ENCODE measurements around the gene ARFGEF2. TPM values are rescaled to one million over a fixed set of nuclear protein-coding genes. Genes with fewer than 3 reads are reported as not detected.

ARFGEF2 gene
- total and polyA plus RNA-seq, 2 donors (not counting 3 experiments of a cell fraction or from before 2014, with no cell fraction given) = 12.7 to 32.6 TPM

- Histone ChIP-seq H3K36me3 (ENCODE audit: control insufficient read depth in 2 of 2, extremely low read depth in 1 of 2, insufficient read depth in 2 of 2, low read length in 2 of 2) (no peaks in the 10 kb centered on the region), H2AFZ (ENCODE audit: low read depth, low read length) (peak overlapping the region; percentile 72), H3K9me1 (replicated peaks; ENCODE audit: control insufficient read depth, extremely low read depth, insufficient read depth, low read length) (no peaks in the 10 kb centered on the region), H3K9ac (replicated peaks; ENCODE audit: extremely low read depth, insufficient read depth, low read length) (no peak overlapping the region), H3K9me3 (replicated peaks; ENCODE audit: control insufficient read depth, insufficient read depth, low read length) (no peaks in the 10 kb centered on the region), H3K27ac (ENCODE audit: insufficient read depth, low read depth, low read length) (no peak overlapping the region), H3K4me1 (ENCODE audit: control insufficient read depth, extremely low read depth, insufficient read depth, low read length) (peaks cover 12% of the 10 kb centered on the region), H3K79me2 (ENCODE audit: control insufficient read depth, insufficient read depth, low read length) (no peaks in the 10 kb centered on the region), H3K27me3 (ENCODE audit: control insufficient read depth in 2 of 2, insufficient read depth in 2 of 2, low read length in 2 of 2) (no peaks in the 10 kb centered on the region), H3K4me3 (replicated peaks in 1 of 3; ENCODE audit: insufficient read depth in 1 of 3, low read depth in 1 of 3, low read length in 3 of 3) (no peak overlapping the region), H4K20me1 (replicated peaks; ENCODE audit: control insufficient read depth, extremely low read depth, insufficient read depth, low read length) (no peaks in the 10 kb centered on the region), H3K4me2 (ENCODE audit: insufficient read depth, low read length) (peak overlapping the region; percentile 24)
- dilution Hi-C loops (cut with MboI; ENCODE audit: extremely low pct_ligation_motif_present, low sequenced_read_pairs) (no loop called here), intact Hi-C loops (cut with micrococcal nuclease) (no loop called here)
- FAIRE-seq (no peak), DNase-seq (ENCODE audit: low read depth, low spot score) (peak; percentile 24)
- no TSS peak for BruUV-seq (replicated peaks)
- ChIA-PET CTCF (interaction anchor here (1.2 to 2.7 kb wide), 3 partner anchors 17 to 222 kb away, joined by 3 to 13 read pairs (median 8); no protein-coding TSS in a partner anchor), POLR2A (interaction anchor here (0.6 kb wide), 1 partner anchor 321 kb away, joined by 4 read pairs; no protein-coding TSS in a partner anchor)
- TF ChIP-seq FOS (IDR thresholded peaks at IDR 0.05; ENCODE audit: borderline replicate concordance, insufficient read depth, low read length) (no peak), EZH2 (IDR thresholded peaks at IDR 0.05; ENCODE audit: borderline replicate concordance, low read depth, low read length, severe bottlenecking) (no peak), MYC (IDR thresholded peaks at IDR 0.05; ENCODE audit: low read depth, low read length) (no peak), GATA2 (IDR thresholded peaks at IDR 0.05; ENCODE audit: insufficient read depth, insufficient read length, low read depth, low read length) (no peak), POLR2A (IDR thresholded peaks at IDR 0.05; ENCODE audit: low read depth, low read length) (no peak), JUN (IDR thresholded peaks at IDR 0.05; ENCODE audit: borderline replicate concordance, insufficient read depth, insufficient read length, low read depth) (no peak), CTCF (IDR thresholded peaks at IDR 0.05; ENCODE audit: extremely low read depth in 1 of 2, insufficient read depth in 1 of 2, low read depth in 1 of 2, low read length in 2 of 2) (no peak), MAX (IDR thresholded peaks at IDR 0.05; ENCODE audit: insufficient read depth, insufficient read length) (no peak), POLR2AphosphoS5 (IDR thresholded peaks at IDR 0.05; ENCODE audit: insufficient read depth, low read depth, low read length) (no peak)
These were observed 41.8 kb upstream of the ARFGEF2 start for GRCh38 chr20:48879612-48880245.
